ENCODE measurements around the gene ETV6. TPM values are rescaled to one million over a fixed set of nuclear protein-coding genes. Genes with fewer than 3 reads are reported as not detected.

Gene ETV6
- total RNA-seq, 1 experiment from 2014 or later: 17.2 TPM

DNA sequence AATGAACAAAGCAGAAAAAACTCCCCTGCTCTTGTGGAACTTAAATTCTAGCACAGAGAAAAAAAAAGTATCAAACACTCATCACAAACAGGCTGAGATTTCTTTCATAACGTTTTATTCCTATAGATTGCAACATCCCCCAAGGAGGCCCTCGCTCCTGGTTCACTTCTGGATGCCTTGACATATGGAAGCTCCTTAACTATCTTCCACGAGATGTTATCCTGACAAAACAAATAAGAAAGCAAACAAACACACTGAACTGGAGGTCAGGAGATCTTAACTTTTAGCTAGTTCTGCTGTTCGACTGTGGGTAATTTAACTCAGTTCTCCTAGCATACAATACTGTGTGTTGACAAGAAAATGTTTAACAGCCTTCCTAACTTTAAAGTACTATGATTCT lies 104.8 kb downstream of the ETV6 start:
- ATAC-seq: no peak
- Histone ChIP-seq H3K9me3 (ENCODE audit: control insufficient read depth, insufficient read depth, low read depth, low read length) (no peaks in the 10 kb centered on the region), H3K36me3 (ENCODE audit: control insufficient read depth, insufficient read depth, low read length) (no peaks in the 10 kb centered on the region), H3K27ac (ENCODE audit: low read length) (no peak overlapping the region), H3K4me1 (ENCODE audit: control insufficient read depth, insufficient read depth, low read length) (no peaks in the 10 kb centered on the region), H3K4me3 (ENCODE audit: low read depth in 2 of 2, low read length in 2 of 2) (no peak overlapping the region), H3K27me3 (ENCODE audit: control insufficient read depth, insufficient read depth, low read length) (no peaks in the 10 kb centered on the region)
- POLR2A ChIA-PET: no interaction called here
- no peak for DNase-seq (ENCODE audit: low read depth, low spot score)
- intact Hi-C loops (cut with micrococcal nuclease; ENCODE audit: unreplicated experiment) (no loop called here), in situ Hi-C loops (cut with HindIII; ENCODE audit: low pct_unique_long_range_greater_than_20kb, low sequenced_read_pairs) (no loop called here)
- CTCF ChIA-PET: no interaction called here
- BruUV-seq (replicated peaks): no TSS peak
- TF ChIP-seq SIN3A (IDR thresholded peaks at IDR 0.05; ENCODE audit: borderline replicate concordance, insufficient read depth, low read depth, low read length): no peak
- TF ChIP-seq, protein P1, sequence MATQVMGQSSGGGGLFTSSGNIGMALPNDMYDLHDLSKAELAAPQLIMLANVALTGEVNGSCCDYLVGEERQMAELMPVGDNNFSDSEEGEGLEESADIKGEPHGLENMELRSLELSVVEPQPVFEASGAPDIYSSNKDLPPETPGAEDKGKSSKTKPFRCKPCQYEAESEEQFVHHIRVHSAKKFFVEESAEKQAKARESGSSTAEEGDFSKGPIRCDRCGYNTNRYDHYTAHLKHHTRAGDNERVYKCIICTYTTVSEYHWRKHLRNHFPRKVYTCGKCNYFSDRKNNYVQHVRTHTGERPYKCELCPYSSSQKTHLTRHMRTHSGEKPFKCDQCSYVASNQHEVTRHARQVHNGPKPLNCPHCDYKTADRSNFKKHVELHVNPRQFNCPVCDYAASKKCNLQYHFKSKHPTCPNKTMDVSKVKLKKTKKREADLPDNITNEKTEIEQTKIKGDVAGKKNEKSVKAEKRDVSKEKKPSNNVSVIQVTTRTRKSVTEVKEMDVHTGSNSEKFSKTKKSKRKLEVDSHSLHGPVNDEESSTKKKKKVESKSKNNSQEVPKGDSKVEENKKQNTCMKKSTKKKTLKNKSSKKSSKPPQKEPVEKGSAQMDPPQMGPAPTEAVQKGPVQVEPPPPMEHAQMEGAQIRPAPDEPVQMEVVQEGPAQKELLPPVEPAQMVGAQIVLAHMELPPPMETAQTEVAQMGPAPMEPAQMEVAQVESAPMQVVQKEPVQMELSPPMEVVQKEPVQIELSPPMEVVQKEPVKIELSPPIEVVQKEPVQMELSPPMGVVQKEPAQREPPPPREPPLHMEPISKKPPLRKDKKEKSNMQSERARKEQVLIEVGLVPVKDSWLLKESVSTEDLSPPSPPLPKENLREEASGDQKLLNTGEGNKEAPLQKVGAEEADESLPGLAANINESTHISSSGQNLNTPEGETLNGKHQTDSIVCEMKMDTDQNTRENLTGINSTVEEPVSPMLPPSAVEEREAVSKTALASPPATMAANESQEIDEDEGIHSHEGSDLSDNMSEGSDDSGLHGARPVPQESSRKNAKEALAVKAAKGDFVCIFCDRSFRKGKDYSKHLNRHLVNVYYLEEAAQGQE (IDR thresholded peaks at IDR 0.05; ENCODE audit: insufficient read depth in 1 of 2, low read depth in 2 of 2, low read length in 1 of 2): no peak
- TF ChIP-seq POLR2AphosphoS5 (IDR thresholded peaks at IDR 0.05; ENCODE audit: low read depth, low read length): no peak

DNA sequence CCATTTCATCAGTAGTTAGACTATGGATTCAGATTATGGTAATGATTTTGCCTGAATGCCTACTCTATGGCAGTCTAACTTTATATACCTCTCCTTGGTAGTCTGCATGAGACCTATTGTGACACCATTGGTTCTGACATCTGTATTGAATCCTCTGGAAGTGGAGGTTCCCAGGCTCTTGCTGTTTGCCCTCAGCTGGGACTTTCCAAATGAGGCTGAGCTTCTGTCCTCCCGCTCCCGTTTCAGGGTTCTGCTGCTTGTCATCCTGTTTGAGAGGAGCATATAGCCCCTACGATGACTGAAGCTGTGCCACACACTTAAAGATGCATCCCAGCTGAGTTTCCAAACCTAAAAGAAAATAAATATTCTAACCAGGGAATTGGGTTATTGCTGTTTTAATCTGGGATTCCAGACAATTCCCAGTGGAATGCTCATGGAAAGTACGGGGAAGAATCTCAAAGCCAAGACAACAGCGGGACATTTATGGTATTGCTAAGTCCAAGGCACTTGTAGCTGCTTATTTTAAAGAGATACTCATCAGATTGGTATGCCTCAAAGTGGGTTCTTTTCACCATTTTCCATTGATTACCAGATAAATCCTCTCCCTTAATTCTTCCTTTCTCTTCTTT lies 105.9 kb downstream of the ETV6 start:
- Histone ChIP-seq H3K9me3 (ENCODE audit: control insufficient read depth, insufficient read depth, low read depth, low read length) (no peaks in the 10 kb centered on the region), H3K27ac (ENCODE audit: low read length) (no peak overlapping the region), H3K36me3 (ENCODE audit: control insufficient read depth, insufficient read depth, low read length) (no peaks in the 10 kb centered on the region), H3K4me1 (ENCODE audit: control insufficient read depth, insufficient read depth, low read length) (no peaks in the 10 kb centered on the region), H3K4me3 (ENCODE audit: low read depth in 2 of 2, low read length in 2 of 2) (no peak overlapping the region), H3K27me3 (ENCODE audit: control insufficient read depth, insufficient read depth, low read length) (no peaks in the 10 kb centered on the region)
- ChIA-PET CTCF (no interaction called here), POLR2A (no interaction called here)
- DNase-seq (ENCODE audit: low read depth, low spot score): no peak
- intact Hi-C loops (cut with micrococcal nuclease; ENCODE audit: unreplicated experiment): no loop called here
- no peak for TF ChIP-seq SIN3A (IDR thresholded peaks at IDR 0.05; ENCODE audit: borderline replicate concordance, insufficient read depth, low read depth, low read length)
- TF ChIP-seq POLR2AphosphoS5 (IDR thresholded peaks at IDR 0.05; ENCODE audit: low read depth, low read length): no peak
- no peak for TF ChIP-seq TCF7L2 (IDR thresholded peaks at IDR 0.05; ENCODE audit: low read depth, low read length)
- TF ChIP-seq, protein P1 (IDR thresholded peaks at IDR 0.05; ENCODE audit: insufficient read depth in 1 of 2, low read depth in 2 of 2, low read length in 1 of 2): no peak
- no TSS peak for BruUV-seq (replicated peaks)
- in situ Hi-C loops (cut with HindIII; ENCODE audit: low pct_unique_long_range_greater_than_20kb, low sequenced_read_pairs): no loop called here
- ATAC-seq: no peak

DNA sequence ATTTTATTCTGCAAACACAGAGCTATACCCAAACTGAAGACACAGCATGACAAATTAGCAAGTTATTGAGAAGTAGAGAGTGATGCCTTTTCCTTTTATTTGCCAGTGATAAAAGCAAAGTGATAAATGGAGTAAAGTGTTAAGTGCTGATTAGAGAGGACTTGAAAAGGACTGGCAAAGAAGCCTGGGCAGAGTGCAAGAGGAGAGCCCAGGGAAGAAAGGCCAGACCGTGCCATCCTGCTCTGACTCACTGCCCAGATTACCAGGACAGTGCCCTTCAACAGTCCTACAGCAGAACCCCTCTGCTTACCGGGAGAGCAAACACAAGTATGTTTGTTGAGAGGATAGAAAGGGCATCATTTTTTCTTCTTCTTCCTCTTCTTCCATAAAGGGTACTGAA lies 106.5 kb downstream of the ETV6 start:
- ChIA-PET CTCF (no interaction called here), POLR2A (no interaction called here)
- intact Hi-C loops (cut with micrococcal nuclease; ENCODE audit: unreplicated experiment): no loop called here
- no peak overlapping the region for H3K4me3 ChIP-seq (ENCODE audit: low read depth in 2 of 2, low read length in 2 of 2)
- DNase-seq (ENCODE audit: low read depth, low spot score) (no peak), ATAC-seq (no peak)
- H3K9me3 ChIP-seq (ENCODE audit: control insufficient read depth, insufficient read depth, low read depth, low read length): no peaks in the 10 kb centered on the region
- no peaks in the 10 kb centered on the region for H3K27me3 ChIP-seq (ENCODE audit: control insufficient read depth, insufficient read depth, low read length)
- TF ChIP-seq, protein P1 (IDR thresholded peaks at IDR 0.05; ENCODE audit: insufficient read depth in 1 of 2, low read depth in 2 of 2, low read length in 1 of 2): no peak
- TF ChIP-seq POLR2AphosphoS5 (IDR thresholded peaks at IDR 0.05; ENCODE audit: low read depth, low read length) (no peak), TCF7L2 (IDR thresholded peaks at IDR 0.05; ENCODE audit: low read depth, low read length) (no peak), SIN3A (IDR thresholded peaks at IDR 0.05; ENCODE audit: borderline replicate concordance, insufficient read depth, low read depth, low read length) (no peak)
- TF ChIP-seq, protein P2, sequence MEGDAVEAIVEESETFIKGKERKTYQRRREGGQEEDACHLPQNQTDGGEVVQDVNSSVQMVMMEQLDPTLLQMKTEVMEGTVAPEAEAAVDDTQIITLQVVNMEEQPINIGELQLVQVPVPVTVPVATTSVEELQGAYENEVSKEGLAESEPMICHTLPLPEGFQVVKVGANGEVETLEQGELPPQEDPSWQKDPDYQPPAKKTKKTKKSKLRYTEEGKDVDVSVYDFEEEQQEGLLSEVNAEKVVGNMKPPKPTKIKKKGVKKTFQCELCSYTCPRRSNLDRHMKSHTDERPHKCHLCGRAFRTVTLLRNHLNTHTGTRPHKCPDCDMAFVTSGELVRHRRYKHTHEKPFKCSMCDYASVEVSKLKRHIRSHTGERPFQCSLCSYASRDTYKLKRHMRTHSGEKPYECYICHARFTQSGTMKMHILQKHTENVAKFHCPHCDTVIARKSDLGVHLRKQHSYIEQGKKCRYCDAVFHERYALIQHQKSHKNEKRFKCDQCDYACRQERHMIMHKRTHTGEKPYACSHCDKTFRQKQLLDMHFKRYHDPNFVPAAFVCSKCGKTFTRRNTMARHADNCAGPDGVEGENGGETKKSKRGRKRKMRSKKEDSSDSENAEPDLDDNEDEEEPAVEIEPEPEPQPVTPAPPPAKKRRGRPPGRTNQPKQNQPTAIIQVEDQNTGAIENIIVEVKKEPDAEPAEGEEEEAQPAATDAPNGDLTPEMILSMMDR (IDR thresholded peaks at IDR 0.05): no peak
- no peaks in the 10 kb centered on the region for H3K4me1 ChIP-seq (ENCODE audit: control insufficient read depth, insufficient read depth, low read length)
- no peak overlapping the region for H3K27ac ChIP-seq (ENCODE audit: low read length)
- in situ Hi-C loops (cut with HindIII; ENCODE audit: low pct_unique_long_range_greater_than_20kb, low sequenced_read_pairs): no loop called here
- no peaks in the 10 kb centered on the region for H3K36me3 ChIP-seq (ENCODE audit: control insufficient read depth, insufficient read depth, low read length)
- BruUV-seq (replicated peaks): no TSS peak

Measured in Panc1 (cell line).